Neural cell (in vitro differentiated cells): ENCODE results near the gene LRRC74B. TPM values are rescaled to one million over a fixed set of nuclear protein-coding genes. Genes with fewer than 3 reads are reported as not detected.

Source experiments
- H2AFZ ChIP-seq: fragments of 200-600, 300-800 bp; sonication (generic), shearing (Covaris generic); 2 replicates; pipeline ENCODE4 v1.6.0; 2014; ENCODE audit warnings: low read depth, mild to moderate bottlenecking, antibody characterized with exemption, low read length, moderate library complexity
- H3F3A ChIP-seq: fragments of 200-600 bp; shearing (Covaris generic); 2 replicates; pipeline ENCODE4 v1.6.1; 2016; ENCODE audit warnings: mild to moderate bottlenecking, moderate library complexity, mixed read lengths, antibody characterized with exemption, low read length; ENCODE audit not compliant: insufficient read depth, poor library complexity, severe bottlenecking
- H3K27ac ChIP-seq: fragments of 200-600, 300-800 bp; sonication (generic), shearing (Covaris generic); 2 replicates; pipeline ENCODE4 v1.5.1; 2014; ENCODE audit warnings: mild to moderate bottlenecking, low read length, moderate library complexity
- H3K27me3 ChIP-seq: fragments of 300-800, 200-600 bp; sonication (generic), shearing (Covaris generic); 2 replicates; pipeline ENCODE4 v1.6.0; 2014; ENCODE audit warnings: mild to moderate bottlenecking, low read depth, low read length, moderate library complexity; ENCODE audit not compliant: insufficient read depth
- H3K36me3 ChIP-seq: fragments of 300-800, 200-600 bp; sonication (generic), shearing (Covaris generic); 2 replicates; pipeline ENCODE4 v1.5.1; 2014; ENCODE audit warnings: mild to moderate bottlenecking, antibody characterized with exemption, low read length, moderate library complexity; ENCODE audit not compliant: insufficient read depth
- H3K4me2 ChIP-seq: fragments of 300-800, 200-600 bp; sonication (generic), shearing (Covaris generic); 2 replicates; pipeline ENCODE4 v1.6.0; 2014; ENCODE audit warnings: mild to moderate bottlenecking, low read length
- H3K4me3 ChIP-seq: fragments of 300-800, 200-600 bp; sonication (generic), shearing (Covaris generic); 2 replicates; pipeline ENCODE4 v1.5.1; 2014; ENCODE audit warnings: mild to moderate bottlenecking, low read length, moderate library complexity
- H3K79me2 ChIP-seq: fragments of 200-600 bp; shearing (Covaris generic); replicated peaks from 2 replicates; pipeline ENCODE4 v1.6.0; 2014; ENCODE audit warnings: mild to moderate bottlenecking, low read length, moderate library complexity; ENCODE audit not compliant: insufficient read depth
- H3K9ac ChIP-seq: fragments of 300-800, 200-600 bp; sonication (generic), shearing (Covaris generic); 2 replicates; pipeline ENCODE4 v1.6.1; 2016; ENCODE audit warnings: mild to moderate bottlenecking, low read length, mixed read lengths
- H3K9me2 ChIP-seq: fragments of 200-600 bp; shearing (Covaris generic); 2 replicates; pipeline ENCODE4 v1.6.1; 2016; ENCODE audit warnings: mild to moderate bottlenecking, low read length, mixed read lengths; ENCODE audit not compliant: insufficient read depth
- H3K9me3 ChIP-seq: fragments of 200-600, 300-800 bp; sonication (generic), shearing (Covaris generic); 2 replicates; pipeline ENCODE4 v1.6.1; 2016; ENCODE audit warnings: mild to moderate bottlenecking, mixed run types, low read length, moderate library complexity, mixed read lengths
- H4K20me1 ChIP-seq: fragments of 200-600 bp; shearing (Covaris generic); 2 replicates; pipeline ENCODE4 v1.6.1; 2016; ENCODE audit warnings: mild to moderate bottlenecking, mixed run types; ENCODE audit not compliant: insufficient read depth
- CTCF ChIP-seq: fragments of 450-650 bp; IDR thresholded peaks from 2 replicates; pipeline ENCODE4 v1.5.1; 2014; ENCODE audit warnings: antibody characterized with exemption, mild to moderate bottlenecking, moderate library complexity; ENCODE audit not compliant: poor library complexity, severe bottlenecking
- EP300 ChIP-seq: fragments of 450-650 bp; conservative IDR thresholded peaks from 2 replicates; pipeline ENCODE4 v1.6.1; 2014; ENCODE audit warnings: antibody characterized with exemption, mild to moderate bottlenecking, moderate library complexity; ENCODE audit not compliant: poor library complexity, severe bottlenecking
- EZH2 ChIP-seq: fragments of 200-600, 300-800 bp; shearing (Covaris generic), sonication (generic); IDR thresholded peaks from 2 replicates; pipeline ENCODE4 v1.6.1; 2014; ENCODE audit warnings: antibody characterized with exemption, low read length, borderline replicate concordance, mild to moderate bottlenecking; ENCODE audit not compliant: insufficient read depth, poor library complexity, severe bottlenecking
- MXI1 ChIP-seq: fragments of 450-650 bp; conservative IDR thresholded peaks from 2 replicates; pipeline ENCODE4 v1.6.1; 2014; ENCODE audit warnings: antibody characterized with exemption, mild to moderate bottlenecking; ENCODE audit not compliant: poor library complexity, severe bottlenecking
- POLR2AphosphoS5 ChIP-seq: IDR thresholded peaks from 2 replicates; pipeline ENCODE4 v1.6.1; 2012
- RAD21 ChIP-seq: fragments of 450-650 bp; conservative IDR thresholded peaks from 2 replicates; pipeline ENCODE4 v1.6.1; 2014; ENCODE audit warnings: antibody characterized with exemption, mild to moderate bottlenecking, moderate library complexity
- REST ChIP-seq: IDR thresholded peaks from 2 replicates; pipeline ENCODE4 v1.6.1; 2012; ENCODE audit warnings: borderline replicate concordance
- SMC3 ChIP-seq: fragments of 450-650 bp; conservative IDR thresholded peaks from 2 replicates; pipeline ENCODE4 v1.6.1; 2014; ENCODE audit warnings: antibody characterized with exemption, mild to moderate bottlenecking, moderate library complexity; ENCODE audit not compliant: poor library complexity
- TAF1 ChIP-seq: IDR thresholded peaks from 2 replicates; pipeline ENCODE4 v1.6.1; 2012; ENCODE audit warnings: low read depth
- polyA plus RNA-seq: library from polyadenylated mRNA; depleted of rRNA; stranded (reverse); fragments of >200 nt; gene quantifications from 2 replicates; pipeline ENCODE4 v1.2.3, GENCODE V29; 2014

The LRRC74B gene
- polyA plus RNA-seq, 1 donor from 2014 or later, result not detected

- H3K27ac ChIP-seq, result no peak overlapping the region
- no peaks in the 10 kb centered on the region for H3K36me3 ChIP-seq
- no peak overlapping the region for H3K9ac ChIP-seq
- no peak overlapping the region for H3K4me3 ChIP-seq
- H4K20me1 ChIP-seq, result no peaks in the 10 kb centered on the region
- H3K79me2 ChIP-seq, result no peaks in the 10 kb centered on the region
- H3K9me3 ChIP-seq, result no peaks in the 10 kb centered on the region
- H3K27me3 ChIP-seq, result no peaks in the 10 kb centered on the region
- TF ChIP-seq SMC3 (no peak), MXI1 (no peak), CTCF (no peak), RAD21 (no peak), EP300 (no peak), TAF1 (no peak), EZH2 (no peak), REST (no peak), POLR2AphosphoS5 (no peak)
- no peaks in the 10 kb centered on the region for H3K9me2 ChIP-seq
- H3K4me2 ChIP-seq, result no peak overlapping the region
- no peak overlapping the region for H2AFZ ChIP-seq
- no peaks in the 10 kb centered on the region for H3F3A ChIP-seq
These were observed 32.2 kb downstream of the LRRC74B start for GRCh38 chr22:21077884-21078508.

- Histone ChIP-seq H3K36me3 (no peaks in the 10 kb centered on the region), H3K4me2 (no peak overlapping the region), H3K79me2 (no peaks in the 10 kb centered on the region), H3F3A (no peaks in the 10 kb centered on the region), H3K9me2 (no peaks in the 10 kb centered on the region), H2AFZ (no peak overlapping the region), H3K9ac (no peak overlapping the region), H3K9me3 (no peaks in the 10 kb centered on the region), H3K27ac (no peak overlapping the region), H4K20me1 (no peaks in the 10 kb centered on the region), H3K4me3 (no peak overlapping the region), H3K27me3 (no peaks in the 10 kb centered on the region)
- TF ChIP-seq TAF1, result no peak
- no peak for TF ChIP-seq POLR2AphosphoS5
- no peak for TF ChIP-seq MXI1
- TF ChIP-seq EZH2, result no peak
- TF ChIP-seq REST, result no peak
These were observed 33.2 kb downstream of the LRRC74B start for GRCh38 chr22:21078916-21079315.
